GM23338 (cell line): Measurements from ENCODE around the gene TTC33. TPM values are rescaled to one million over a fixed set of nuclear protein-coding genes. Genes with fewer than 3 reads are reported as not detected.

Experiments used
- ATAC-seq: fragments of 200-7000 bp; cut with Tn5 transposase; 3 replicates; pipeline ENCODE4 v1.9.1; 2020
- DNase-seq: peaks from one replicate; pipeline ENCODE4 v3.0.0-alpha.2; 2015; ENCODE audit warnings: low spot score
- H2AFZ ChIP-seq: fragments of 200-600 bp; sonication (generic); 2 replicates; pipeline ENCODE4 v1.8.0; 2016; ENCODE audit warnings: antibody characterized with exemption, mild to moderate bottlenecking, moderate library complexity
- H3F3A ChIP-seq: fragments of 200-600 bp; sonication (generic); replicated peaks from 2 replicates; pipeline ENCODE4 v1.8.0; 2017; ENCODE audit warnings: antibody characterized with exemption, mixed run types, low read depth
- H3K27ac ChIP-seq: fragments of 200-600 bp; sonication (generic); 2 replicates; pipeline ENCODE4 v1.6.1; 2016; ENCODE audit warnings: low read depth
- H3K27me3 ChIP-seq: fragments of 200-600 bp; sonication (generic); 2 replicates; pipeline ENCODE4 v1.8.0; 2016; ENCODE audit warnings: mild to moderate bottlenecking, mixed run types, moderate library complexity; ENCODE audit not compliant: insufficient read depth
- H3K36me3 ChIP-seq: fragments of 200-600 bp; sonication (generic); 2 replicates; pipeline ENCODE4 v1.8.0; 2016; ENCODE audit warnings: mild to moderate bottlenecking; ENCODE audit not compliant: insufficient read depth
- H3K4me1 ChIP-seq: fragments of 200-600 bp; sonication (generic); 2 replicates; pipeline ENCODE4 v1.8.0; 2016; ENCODE audit warnings: mild to moderate bottlenecking, moderate library complexity; ENCODE audit not compliant: insufficient read depth
- H3K4me2 ChIP-seq: fragments of 200-600 bp; sonication (generic); 2 replicates; pipeline ENCODE4 v1.7.1; 2017; ENCODE audit warnings: mixed run types
- H3K4me3 ChIP-seq: fragments of 200-600 bp; sonication (generic); 2 replicates; pipeline ENCODE4 v1.6.1; 2016; ENCODE audit warnings: mixed run types
- H3K79me2 ChIP-seq: fragments of 200-600 bp; sonication (generic); replicated peaks from 2 replicates; pipeline ENCODE4 v1.8.0; 2017; ENCODE audit warnings: mild to moderate bottlenecking; ENCODE audit not compliant: insufficient read depth
- H3K9me2 ChIP-seq: fragments of 200-600 bp; sonication (generic); 2 replicates; pipeline ENCODE4 v1.8.0; 2017; ENCODE audit not compliant: insufficient read depth
- H4K20me1 ChIP-seq: fragments of 200-600 bp; sonication (generic); replicated peaks from 2 replicates; pipeline ENCODE4 v1.8.0; 2017; ENCODE audit warnings: mild to moderate bottlenecking; ENCODE audit not compliant: insufficient read depth
- H3K27ac Mint-ChIP-seq: 2 replicates; pipeline ENCODE4 v1.8.0; 2020; ENCODE audit warnings: inconsistent platforms, mild to moderate bottlenecking, moderate library complexity, mixed read lengths
- H3K27me3 Mint-ChIP-seq: 3 replicates; pipeline ENCODE4 v1.8.0; 2022; ENCODE audit warnings: low read depth, mild to moderate bottlenecking, moderate library complexity, mixed read lengths, inconsistent platforms; ENCODE audit not compliant: insufficient read depth, poor library complexity
- H3K36me3 Mint-ChIP-seq: 3 replicates; pipeline ENCODE4 v1.8.0; 2021; ENCODE audit warnings: low read depth, mild to moderate bottlenecking, inconsistent platforms, moderate library complexity, mixed read lengths
- H3K4me1 Mint-ChIP-seq: 3 replicates; pipeline ENCODE4 v1.8.0; 2020; ENCODE audit warnings: mild to moderate bottlenecking, inconsistent platforms, mixed read lengths
- H3K4me3 Mint-ChIP-seq: 3 replicates; pipeline ENCODE4 v1.8.0; 2021; ENCODE audit warnings: moderate library complexity, mild to moderate bottlenecking, inconsistent platforms, mixed read lengths
- H3K9me3 Mint-ChIP-seq: 3 replicates; pipeline ENCODE4 v1.8.0; 2020; ENCODE audit warnings: moderate library complexity, mild to moderate bottlenecking, inconsistent platforms, mixed read lengths
- CREB1 ChIP-seq: fragments of 250-450 bp; sonication (Bioruptor Pico); IDR thresholded peaks from 2 replicates; pipeline ENCODE4 v1.5.0; 2020; ENCODE audit warnings: low read depth, mild to moderate bottlenecking, moderate library complexity
- EZH2 ChIP-seq: fragments of 200-600 bp; sonication (generic); IDR thresholded peaks from one replicate; pipeline ENCODE4 v1.8.0; 2017; ENCODE audit warnings: antibody characterized with exemption, mild to moderate bottlenecking, low read depth; ENCODE audit not compliant: unreplicated experiment
- EZH2phosphoT487 ChIP-seq: fragments of 200-600 bp; sonication (generic); IDR thresholded peaks from one replicate; pipeline ENCODE4 v1.8.1; 2018; ENCODE audit warnings: antibody characterized with exemption; ENCODE audit not compliant: unreplicated experiment
- JUNB ChIP-seq: IDR thresholded peaks from one replicate; pipeline ENCODE4 v1.6.1; 2016; ENCODE audit warnings: antibody characterized with exemption; ENCODE audit not compliant: unreplicated experiment
- NANOG ChIP-seq: IDR thresholded peaks from 2 replicates; pipeline ENCODE4 v1.6.1; 2016; ENCODE audit warnings: antibody characterized with exemption, borderline replicate concordance
- POLR2AphosphoS5 ChIP-seq: IDR thresholded peaks from 2 replicates; pipeline ENCODE4 v1.6.1; 2016; ENCODE audit warnings: antibody characterized with exemption, low read depth
- REST ChIP-seq: IDR thresholded peaks from one replicate; pipeline ENCODE4 v1.6.1; 2018; ENCODE audit warnings: antibody characterized with exemption; ENCODE audit not compliant: unreplicated experiment
- ZNF114 ChIP-seq: fragments of 250-450 bp; sonication (Bioruptor Pico); IDR thresholded peaks from 2 replicates; pipeline ENCODE4 v1.5.0; 2020; ENCODE audit warnings: mild to moderate bottlenecking, moderate library complexity
- ZNF331 ChIP-seq: fragments of 250-450 bp; sonication (Bioruptor Pico); IDR thresholded peaks from 2 replicates; pipeline ENCODE4 v1.5.0; 2020; ENCODE audit warnings: low read depth, mild to moderate bottlenecking, moderate library complexity
- polyA plus RNA-seq: library from polyadenylated mRNA; unstranded; fragments of >200 nt; fragmentation: Nextera tagmentation; extraction: Ambion mirVana; gene quantifications from 2 replicates; pipeline ENCODE4 v1.2.1, GENCODE V29; 2016
- total RNA-seq: library from RNA; depleted of rRNA; stranded (reverse); fragments of >200 nt; shearing (Covaris generic); gene quantifications from 2 replicates; pipeline ENCODE4 v1.2.3, GENCODE V29; 2014
- TF ChIP-seq, protein P1 (sequence below): fragments of 250-450 bp; sonication (Bioruptor Pico); IDR thresholded peaks from 2 replicates; pipeline ENCODE4 v1.5.0; 2020; ENCODE audit warnings: mild to moderate bottlenecking, moderate library complexity

TTC33 gene
- total and polyA plus RNA-seq, 2 experiments from 2014 or later, result 4.1 to 11.5 TPM

DNA sequence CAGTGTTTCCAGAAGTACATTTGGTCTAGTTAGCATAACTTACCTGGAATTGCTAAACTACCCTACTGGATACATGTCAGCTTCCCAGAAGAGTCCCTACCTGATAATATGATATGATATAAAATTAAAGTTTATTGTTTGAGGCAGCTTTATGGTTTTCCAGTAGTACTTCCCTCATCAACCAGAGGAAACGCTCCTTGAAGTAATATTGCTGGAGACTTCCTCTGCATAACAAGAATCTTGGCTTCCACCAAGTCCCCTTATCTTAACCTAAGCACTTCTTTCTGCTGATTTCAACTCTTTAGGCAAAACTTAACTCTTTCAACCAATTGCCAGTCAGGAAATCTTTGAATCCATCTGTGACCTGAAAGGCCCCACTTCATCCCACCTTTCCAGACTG lies 290.3 kb downstream of the TTC33 start:
- Histone ChIP-seq H3K9me2 (no peaks in the 10 kb centered on the region), H3K36me3 (no peaks in the 10 kb centered on the region), H3K27ac (no peak overlapping the region), H3K4me2 (no peak overlapping the region), H3K27me3 (no peaks in the 10 kb centered on the region), H3K4me1 (no peaks in the 10 kb centered on the region), H4K20me1 (no peaks in the 10 kb centered on the region), H3K79me2 (no peaks in the 10 kb centered on the region), H2AFZ (no peak overlapping the region), H3K4me3 (no peak overlapping the region), H3F3A (no peaks in the 10 kb centered on the region)
- H3K27ac Mint-ChIP-seq, result no peak overlapping the region
- TF ChIP-seq NANOG (no peak), CREB1 (no peak), REST (no peak), EZH2 (no peak), ZNF331 (CRISPR knock-in tag) (no peak), EZH2phosphoT487 (no peak), POLR2AphosphoS5 (no peak), JUNB (no peak), ZNF114 (CRISPR knock-in tag) (no peak)
- TF ChIP-seq, protein P1, sequence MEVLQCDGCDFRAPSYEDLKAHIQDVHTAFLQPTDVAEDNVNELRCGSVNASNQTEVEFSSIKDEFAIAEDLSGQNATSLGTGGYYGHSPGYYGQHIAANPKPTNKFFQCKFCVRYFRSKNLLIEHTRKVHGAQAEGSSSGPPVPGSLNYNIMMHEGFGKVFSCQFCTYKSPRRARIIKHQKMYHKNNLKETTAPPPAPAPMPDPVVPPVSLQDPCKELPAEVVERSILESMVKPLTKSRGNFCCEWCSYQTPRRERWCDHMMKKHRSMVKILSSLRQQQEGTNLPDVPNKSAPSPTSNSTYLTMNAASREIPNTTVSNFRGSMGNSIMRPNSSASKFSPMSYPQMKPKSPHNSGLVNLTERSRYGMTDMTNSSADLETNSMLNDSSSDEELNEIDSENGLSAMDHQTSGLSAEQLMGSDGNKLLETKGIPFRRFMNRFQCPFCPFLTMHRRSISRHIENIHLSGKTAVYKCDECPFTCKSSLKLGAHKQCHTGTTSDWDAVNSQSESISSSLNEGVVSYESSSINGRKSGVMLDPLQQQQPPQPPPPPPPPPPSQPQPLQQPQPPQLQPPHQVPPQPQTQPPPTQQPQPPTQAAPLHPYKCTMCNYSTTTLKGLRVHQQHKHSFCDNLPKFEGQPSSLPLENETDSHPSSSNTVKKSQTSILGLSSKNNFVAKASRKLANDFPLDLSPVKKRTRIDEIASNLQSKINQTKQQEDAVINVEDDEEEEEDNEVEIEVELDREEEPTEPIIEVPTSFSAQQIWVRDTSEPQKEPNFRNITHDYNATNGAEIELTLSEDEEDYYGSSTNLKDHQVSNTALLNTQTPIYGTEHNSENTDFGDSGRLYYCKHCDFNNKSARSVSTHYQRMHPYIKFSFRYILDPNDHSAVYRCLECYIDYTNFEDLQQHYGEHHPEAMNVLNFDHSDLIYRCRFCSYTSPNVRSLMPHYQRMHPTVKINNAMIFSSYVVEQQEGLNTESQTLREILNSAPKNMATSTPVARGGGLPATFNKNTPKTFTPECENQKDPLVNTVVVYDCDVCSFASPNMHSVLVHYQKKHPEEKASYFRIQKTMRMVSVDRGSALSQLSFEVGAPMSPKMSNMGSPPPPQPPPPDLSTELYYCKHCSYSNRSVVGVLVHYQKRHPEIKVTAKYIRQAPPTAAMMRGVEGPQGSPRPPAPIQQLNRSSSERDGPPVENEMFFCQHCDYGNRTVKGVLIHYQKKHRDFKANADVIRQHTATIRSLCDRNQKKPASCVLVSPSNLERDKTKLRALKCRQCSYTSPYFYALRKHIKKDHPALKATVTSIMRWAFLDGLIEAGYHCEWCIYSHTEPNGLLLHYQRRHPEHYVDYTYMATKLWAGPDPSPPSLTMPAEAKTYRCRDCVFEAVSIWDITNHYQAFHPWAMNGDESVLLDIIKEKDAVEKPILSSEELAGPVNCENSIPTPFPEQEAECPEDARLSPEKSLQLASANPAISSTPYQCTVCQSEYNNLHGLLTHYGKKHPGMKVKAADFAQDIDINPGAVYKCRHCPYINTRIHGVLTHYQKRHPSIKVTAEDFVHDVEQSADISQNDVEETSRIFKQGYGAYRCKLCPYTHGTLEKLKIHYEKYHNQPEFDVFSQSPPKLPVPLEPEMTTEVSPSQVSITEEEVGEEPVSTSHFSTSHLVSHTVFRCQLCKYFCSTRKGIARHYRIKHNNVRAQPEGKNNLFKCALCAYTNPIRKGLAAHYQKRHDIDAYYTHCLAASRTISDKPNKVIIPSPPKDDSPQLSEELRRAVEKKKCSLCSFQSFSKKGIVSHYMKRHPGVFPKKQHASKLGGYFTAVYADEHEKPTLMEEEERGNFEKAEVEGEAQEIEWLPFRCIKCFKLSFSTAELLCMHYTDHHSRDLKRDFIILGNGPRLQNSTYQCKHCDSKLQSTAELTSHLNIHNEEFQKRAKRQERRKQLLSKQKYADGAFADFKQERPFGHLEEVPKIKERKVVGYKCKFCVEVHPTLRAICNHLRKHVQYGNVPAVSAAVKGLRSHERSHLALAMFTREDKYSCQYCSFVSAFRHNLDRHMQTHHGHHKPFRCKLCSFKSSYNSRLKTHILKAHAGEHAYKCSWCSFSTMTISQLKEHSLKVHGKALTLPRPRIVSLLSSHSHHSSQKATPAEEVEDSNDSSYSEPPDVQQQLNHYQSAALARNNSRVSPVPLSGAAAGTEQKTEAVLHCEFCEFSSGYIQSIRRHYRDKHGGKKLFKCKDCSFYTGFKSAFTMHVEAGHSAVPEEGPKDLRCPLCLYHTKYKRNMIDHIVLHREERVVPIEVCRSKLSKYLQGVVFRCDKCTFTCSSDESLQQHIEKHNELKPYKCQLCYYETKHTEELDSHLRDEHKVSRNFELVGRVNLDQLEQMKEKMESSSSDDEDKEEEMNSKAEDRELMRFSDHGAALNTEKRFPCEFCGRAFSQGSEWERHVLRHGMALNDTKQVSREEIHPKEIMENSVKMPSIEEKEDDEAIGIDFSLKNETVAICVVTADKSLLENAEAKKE, result no peak
- H3K27me3 Mint-ChIP-seq, result no peaks in the 10 kb centered on the region
- no peak overlapping the region for H3K4me3 Mint-ChIP-seq
- H3K4me1 Mint-ChIP-seq, result no peaks in the 10 kb centered on the region
- ATAC-seq (no peak), DNase-seq (no peak)
- no peaks in the 10 kb centered on the region for H3K36me3 Mint-ChIP-seq
- peaks cover 4% of the 10 kb centered on the region; the same call in 2 of the 3 replicates for H3K9me3 Mint-ChIP-seq
